ENCODE data around the gene PPP1R26. TPM values are rescaled to one million over a fixed set of nuclear protein-coding genes. Genes with fewer than 3 reads are reported as not detected.

Gene PPP1R26
- total and polyA plus RNA-seq, 2 of the 13 experiments (the other 11 are each of a cell fraction or from before 2014, with no cell fraction given), result 8.6 to 11.6 TPM

DNA sequence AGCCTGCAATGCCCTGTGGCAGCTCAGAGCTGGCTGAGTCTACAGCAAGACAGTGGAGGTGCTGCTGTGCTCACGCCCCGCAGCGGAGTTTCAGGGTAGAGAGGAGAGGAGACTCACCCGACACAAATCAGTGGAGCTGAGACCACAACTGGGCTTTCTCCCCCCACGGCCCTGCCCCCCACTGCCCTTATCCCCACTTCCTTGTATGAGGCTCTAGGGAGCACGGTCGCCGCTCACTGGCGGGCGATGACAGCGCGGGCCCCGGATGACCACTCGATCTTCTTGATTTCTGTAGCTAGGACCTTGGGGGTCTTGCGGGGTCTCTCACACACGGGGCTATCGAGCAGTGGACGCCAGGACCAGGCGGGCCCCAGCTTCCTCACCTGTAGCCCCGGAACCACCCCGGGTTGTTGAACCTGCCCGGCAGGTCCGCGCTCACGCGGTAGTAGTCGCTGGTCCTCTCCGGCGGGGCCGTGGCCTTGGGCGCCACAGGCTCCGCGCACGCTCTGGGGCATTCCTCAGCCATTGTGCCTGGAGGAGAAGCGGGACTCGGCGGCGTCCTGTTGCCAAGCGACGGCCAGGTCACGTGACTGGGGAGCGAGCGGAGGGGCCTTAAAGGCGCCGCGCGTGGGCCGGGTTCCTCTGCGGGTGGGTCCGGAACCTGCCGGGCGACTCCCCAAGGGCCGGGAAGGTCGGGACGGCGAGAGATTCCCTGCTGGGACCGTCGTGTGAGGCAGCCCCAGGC, 19.9 kb downstream of the PPP1R26 start (continued):
- TF ChIP-seq ZFP91 (CRISPR knock-in tag; IDR thresholded peaks at IDR 0.05; ENCODE audit: borderline replicate concordance) (peak; percentile 100), ZMYM4 (CRISPR knock-in tag; IDR thresholded peaks at IDR 0.05) (0 out of 2 replicates have a peak, but pooled peaks have one; percentile 38), ZNF781 (CRISPR knock-in tag; IDR thresholded peaks at IDR 0.05; ENCODE audit: borderline replicate concordance, not compliant biosample characterization) (peak; percentile 33), CTCF (CRISPR knock-in tag; IDR thresholded peaks at IDR 0.05) (peak; percentile 62), ZNF414 (CRISPR knock-in tag; IDR thresholded peaks at IDR 0.05) (0 out of 2 replicates have a peak, but pooled peaks have one; percentile 20), ZSCAN22 (CRISPR knock-in tag; IDR thresholded peaks at IDR 0.05) (no peak), ZNF709 (CRISPR knock-in tag; IDR thresholded peaks at IDR 0.05) (no peak), GATAD2A (CRISPR knock-in tag; IDR thresholded peaks at IDR 0.05) (peak; percentile 4), HMGXB4 (CRISPR knock-in tag; IDR thresholded peaks at IDR 0.05; ENCODE audit: borderline replicate concordance in 1 of 2, low read depth in 1 of 2) (peak in 1 of 2 experiments; percentile 57; a peak in 1 of 4 replicates), RFXAP (CRISPR knock-in tag; IDR thresholded peaks at IDR 0.05; ENCODE audit: borderline replicate concordance) (peak; percentile 38; the same call in 1 of the 2 replicates), NR2F6 (IDR thresholded peaks at IDR 0.05) (no peak), NR2F6 (CRISPR knock-in tag; IDR thresholded peaks at IDR 0.05) (peak; percentile 37; the same call in 1 of the 2 replicates), CHD2 (IDR thresholded peaks at IDR 0.05; ENCODE audit: low read depth, low read length) (0 out of 2 replicates have a peak, but pooled peaks have one; percentile 7), KAT8 (CRISPR knock-in tag; IDR thresholded peaks at IDR 0.05) (peak; percentile 59; the same call in 1 of the 2 replicates)
- TF ChIP-seq, protein P1, sequence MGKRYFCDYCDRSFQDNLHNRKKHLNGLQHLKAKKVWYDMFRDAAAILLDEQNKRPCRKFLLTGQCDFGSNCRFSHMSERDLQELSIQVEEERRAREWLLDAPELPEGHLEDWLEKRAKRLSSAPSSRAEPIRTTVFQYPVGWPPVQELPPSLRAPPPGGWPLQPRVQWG (CRISPR knock-in tag; IDR thresholded peaks at IDR 0.05; ENCODE audit: borderline replicate concordance, low read depth), result no peak
- TF ChIP-seq, protein P2, sequence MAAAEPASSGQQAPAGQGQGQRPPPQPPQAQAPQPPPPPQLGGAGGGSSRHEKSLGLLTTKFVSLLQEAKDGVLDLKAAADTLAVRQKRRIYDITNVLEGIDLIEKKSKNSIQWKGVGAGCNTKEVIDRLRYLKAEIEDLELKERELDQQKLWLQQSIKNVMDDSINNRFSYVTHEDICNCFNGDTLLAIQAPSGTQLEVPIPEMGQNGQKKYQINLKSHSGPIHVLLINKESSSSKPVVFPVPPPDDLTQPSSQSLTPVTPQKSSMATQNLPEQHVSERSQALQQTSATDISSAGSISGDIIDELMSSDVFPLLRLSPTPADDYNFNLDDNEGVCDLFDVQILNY (CRISPR knock-in tag; conservative IDR thresholded peaks at IDR 0.05), result 0 out of 2 replicates have a peak, but pooled peaks have one; percentile 30
- TF ChIP-seq, protein P3, sequence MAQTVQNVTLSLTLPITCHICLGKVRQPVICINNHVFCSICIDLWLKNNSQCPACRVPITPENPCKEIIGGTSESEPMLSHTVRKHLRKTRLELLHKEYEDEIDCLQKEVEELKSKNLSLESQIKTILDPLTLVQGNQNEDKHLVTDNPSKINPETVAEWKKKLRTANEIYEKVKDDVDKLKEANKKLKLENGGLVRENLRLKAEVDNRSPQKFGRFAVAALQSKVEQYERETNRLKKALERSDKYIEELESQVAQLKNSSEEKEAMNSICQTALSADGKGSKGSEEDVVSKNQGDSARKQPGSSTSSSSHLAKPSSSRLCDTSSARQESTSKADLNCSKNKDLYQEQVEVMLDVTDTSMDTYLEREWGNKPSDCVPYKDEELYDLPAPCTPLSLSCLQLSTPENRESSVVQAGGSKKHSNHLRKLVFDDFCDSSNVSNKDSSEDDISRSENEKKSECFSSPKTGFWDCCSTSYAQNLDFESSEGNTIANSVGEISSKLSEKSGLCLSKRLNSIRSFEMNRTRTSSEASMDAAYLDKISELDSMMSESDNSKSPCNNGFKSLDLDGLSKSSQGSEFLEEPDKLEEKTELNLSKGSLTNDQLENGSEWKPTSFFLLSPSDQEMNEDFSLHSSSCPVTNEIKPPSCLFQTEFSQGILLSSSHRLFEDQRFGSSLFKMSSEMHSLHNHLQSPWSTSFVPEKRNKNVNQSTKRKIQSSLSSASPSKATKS (CRISPR knock-in tag; IDR thresholded peaks at IDR 0.05), result no peak

Data from HepG2 (cell line).